NCI-H774 (cell line): Measurements from ENCODE around the gene MUC5AC.
A peak's percentile ranks its signal among the peaks of the same experiment; 100 is the strongest.
"Not testable (repeated sequence)": the region's sequence is repeated elsewhere in the genome, so short reads cannot be mapped to it uniquely, and the experiment has no call there.

Experiments used
- DNase-seq: peaks from one replicate; lab custom pipeline; 2025; lab: John Stamatoyannopoulos, UW

Gene MUC5AC

DNA sequence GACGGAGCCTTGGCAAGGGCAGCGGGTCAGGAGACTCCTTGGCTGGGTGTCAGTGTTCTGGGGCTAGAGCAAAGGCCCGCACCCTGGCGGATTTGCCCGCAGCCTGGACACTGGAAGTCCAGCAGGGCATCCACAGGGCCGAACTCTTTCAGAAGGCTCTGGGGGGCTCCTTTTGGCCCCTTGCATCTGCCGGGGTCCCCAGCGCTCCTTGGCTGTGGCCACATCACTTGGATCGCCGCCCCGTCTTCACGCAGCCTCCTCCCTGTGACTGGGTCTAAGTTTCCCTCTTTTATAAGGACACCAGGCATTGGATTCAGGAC, 20.0 kb downstream of the MUC5AC start:
- DNase-seq: no peak

DNA sequence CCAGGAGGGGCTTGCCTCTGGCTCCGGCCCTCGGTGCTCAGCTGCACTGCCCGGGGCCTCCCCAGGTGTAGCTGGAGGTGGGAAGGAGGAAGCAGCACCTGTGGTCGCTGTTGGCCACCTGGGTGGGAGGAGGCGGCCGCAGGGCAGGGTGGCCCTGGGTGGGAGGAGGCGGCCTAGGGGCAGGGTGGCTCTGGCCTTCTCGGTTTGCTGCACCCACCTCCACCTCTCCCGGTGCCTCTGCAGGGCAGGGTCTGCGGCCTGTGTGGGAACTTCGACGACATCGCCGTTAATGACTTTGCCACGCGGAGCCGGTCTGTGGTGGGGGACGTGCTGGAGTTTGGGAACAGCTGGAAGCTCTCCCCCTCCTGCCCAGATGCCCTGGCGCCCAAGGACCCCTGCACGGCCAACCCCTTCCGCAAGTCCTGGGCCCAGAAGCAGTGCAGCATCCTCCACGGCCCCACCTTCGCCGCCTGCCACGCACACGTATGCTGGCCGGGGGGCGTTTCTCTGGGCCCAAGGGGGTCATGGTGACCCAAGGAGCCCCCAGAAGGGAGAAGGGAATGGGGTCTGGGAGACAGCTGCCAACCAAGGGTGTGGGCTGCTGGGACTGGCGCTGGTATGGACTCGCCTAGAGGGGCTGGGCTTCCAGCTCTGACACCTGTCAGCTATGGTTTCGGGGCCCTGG, 20.6 kb downstream of the MUC5AC start:
- no peak for DNase-seq

DNA sequence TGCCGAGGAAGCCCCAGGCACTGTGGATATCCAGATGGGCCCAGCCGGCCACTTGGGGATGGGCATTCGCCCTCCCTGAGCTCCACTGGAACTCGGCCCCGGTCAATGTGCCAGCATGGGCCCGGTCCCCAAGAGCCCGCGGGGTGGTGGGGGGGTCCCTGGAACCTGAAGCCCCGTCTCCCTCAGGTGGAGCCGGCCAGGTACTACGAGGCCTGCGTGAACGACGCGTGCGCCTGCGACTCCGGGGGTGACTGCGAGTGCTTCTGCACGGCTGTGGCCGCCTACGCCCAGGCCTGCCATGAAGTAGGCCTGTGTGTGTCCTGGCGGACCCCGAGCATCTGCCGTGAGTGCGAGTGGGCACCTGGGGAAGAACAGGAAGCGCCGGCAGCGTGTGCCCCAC, 21.2 kb downstream of the MUC5AC start:
- no peak for DNase-seq

DNA sequence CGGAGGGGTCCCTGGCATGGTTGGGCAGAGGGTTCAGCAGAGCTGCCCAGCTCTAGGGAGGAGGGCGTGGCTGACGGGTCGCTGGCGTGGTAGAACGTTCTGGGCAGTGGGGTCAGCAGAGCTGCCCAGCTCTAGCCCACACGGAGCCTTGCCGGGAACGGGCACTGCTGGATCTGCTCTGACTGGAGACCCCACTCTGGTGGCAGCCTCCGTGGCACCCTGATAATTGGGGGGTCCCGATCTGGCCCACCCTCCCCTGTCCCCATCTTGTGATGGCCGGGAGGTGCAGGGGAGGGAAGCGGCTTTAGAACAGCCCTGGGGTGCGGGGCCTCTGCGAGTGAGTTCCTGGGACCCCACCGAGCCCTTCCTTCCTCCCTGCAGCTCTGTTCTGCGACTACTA, 21.9 kb downstream of the MUC5AC start:
- no peak for DNase-seq

DNA sequence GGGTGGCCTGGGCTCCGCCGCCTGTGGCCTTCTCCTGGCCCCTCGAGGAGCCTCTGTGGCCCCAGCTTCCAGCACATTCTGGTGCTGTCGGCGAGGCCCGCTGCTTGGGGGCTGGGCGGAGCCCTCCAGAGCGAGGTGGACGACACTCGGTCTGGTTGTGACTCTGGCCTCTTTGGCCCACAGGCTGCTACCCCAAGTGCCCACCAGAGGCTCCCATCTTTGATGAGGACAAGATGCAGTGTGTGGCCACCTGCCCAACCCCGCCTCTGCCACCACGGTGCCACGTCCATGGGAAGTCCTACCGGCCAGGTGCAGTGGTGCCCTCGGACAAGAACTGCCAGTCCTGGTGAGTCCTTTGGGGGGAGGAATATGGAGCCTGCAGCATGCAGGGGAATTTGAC, 22.4 kb downstream of the MUC5AC start:
- no peak for DNase-seq

DNA sequence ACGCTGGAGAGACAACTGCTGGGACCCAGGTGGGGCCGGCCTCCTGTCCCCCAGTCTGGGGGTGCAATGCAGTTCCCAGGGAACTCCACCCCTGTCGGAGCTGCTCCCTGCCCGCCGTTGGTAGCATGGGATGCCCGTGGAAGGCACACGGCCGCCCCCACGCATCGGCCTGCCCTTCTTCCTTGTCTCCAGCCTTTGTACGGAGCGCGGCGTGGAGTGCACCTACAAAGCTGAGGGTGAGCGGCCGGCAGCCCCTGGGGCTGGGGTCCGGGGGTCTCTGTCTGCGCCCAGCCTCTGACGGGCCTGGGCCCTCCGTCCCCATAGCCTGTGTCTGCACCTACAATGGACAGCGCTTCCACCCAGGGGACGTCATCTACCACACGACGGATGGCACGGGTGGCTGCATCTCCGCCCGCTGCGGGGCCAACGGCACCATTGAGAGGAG, 23.2 kb downstream of the MUC5AC start:
- DNase-seq: no peak

DNA sequence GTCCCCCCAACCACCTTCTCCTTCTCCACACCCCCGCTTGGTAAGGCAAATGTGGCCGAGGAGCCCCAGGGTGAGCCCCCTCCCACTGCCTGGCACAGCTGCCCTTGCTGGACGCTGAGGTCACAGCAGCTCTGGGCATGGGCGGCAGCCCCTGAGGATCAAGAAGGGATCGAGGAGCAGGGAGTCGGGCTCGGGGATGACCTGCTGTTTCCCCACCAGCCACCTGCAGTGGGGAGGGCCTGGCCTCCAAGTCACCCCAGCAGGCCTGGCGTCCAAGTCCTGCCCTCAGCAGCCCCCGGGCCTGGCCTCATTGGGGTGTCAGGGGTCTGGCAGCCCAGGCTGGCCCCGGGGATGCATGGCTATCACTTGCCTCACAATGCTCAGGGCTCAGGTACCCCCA, 23.7 kb downstream of the MUC5AC start:
- DNase-seq: no peak

DNA sequence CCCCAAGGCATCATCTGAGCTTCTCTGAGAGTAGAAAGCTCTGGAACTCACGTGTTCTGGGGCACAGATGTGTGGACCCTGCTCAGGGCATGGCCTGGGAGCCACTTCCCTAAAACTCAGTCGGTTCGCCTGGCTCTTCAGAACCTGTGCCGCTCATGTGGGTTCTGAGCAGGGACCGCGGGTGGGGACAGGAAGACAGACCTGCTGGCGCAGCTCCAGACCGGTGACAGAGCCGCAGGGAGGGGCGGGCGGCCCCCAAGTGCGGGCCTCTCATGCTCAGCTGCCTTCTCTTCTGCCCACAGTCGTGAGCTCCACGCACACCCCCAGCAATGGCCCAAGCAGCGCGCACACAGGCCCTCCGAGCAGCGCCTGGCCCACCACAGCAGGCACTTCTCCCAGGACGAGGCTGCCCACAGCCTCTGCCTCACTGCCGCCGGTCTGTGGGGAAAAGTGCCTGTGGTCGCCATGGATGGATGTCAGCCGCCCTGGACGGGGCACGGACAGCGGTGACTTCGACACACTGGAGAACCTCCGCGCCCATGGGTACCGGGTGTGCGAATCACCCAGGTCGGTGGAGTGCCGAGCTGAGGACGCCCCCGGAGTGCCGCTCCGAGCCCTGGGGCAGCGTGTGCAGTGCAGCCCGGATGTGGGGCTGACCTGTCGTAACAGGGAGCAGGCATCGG, 24.2 kb downstream of the MUC5AC start:
- DNase-seq: no peak

DNA sequence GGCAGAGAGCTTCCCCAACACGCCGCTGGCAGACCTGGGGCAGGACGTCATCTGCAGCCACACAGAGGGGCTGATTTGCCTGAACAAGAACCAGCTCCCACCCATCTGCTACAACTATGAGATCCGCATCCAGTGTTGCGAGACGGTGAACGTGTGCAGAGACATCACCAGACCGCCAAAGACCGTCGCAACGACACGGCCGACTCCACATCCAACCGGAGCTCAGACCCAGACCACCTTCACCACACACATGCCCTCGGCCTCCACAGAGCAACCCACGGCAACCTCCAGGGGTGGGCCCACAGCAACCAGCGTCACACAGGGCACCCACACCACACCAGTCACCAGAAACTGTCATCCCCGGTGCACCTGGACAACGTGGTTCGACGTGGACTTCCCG, 26.4 kb downstream of the MUC5AC start:
- not testable (repeated sequence) for DNase-seq

DNA sequence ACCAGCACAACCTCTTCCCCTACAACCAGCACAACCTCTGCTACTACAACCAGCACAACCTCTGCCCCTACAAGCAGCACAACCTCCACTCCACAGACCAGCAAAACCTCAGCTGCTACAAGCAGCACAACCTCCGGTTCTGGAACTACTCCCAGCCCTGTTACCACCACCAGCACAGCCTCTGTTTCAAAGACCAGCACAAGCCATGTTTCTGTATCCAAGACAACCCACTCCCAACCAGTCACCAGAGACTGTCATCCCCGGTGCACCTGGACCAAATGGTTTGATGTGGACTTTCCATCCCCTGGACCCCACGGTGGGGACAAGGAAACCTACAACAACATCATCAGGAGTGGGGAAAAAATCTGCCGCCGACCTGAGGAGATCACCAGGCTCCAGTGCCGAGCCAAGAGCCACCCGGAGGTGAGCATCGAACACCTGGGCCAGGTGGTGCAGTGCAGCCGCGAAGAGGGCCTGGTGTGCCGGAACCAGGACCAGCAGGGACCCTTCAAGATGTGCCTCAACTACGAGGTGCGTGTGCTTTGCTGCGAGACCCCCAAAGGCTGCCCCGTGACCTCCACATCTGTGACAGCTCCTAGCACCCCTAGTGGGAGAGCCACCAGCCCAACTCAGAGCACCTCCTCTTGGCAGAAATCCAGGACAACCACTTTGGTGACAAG, 30.8 kb downstream of the MUC5AC start:
- DNase-seq: not testable (repeated sequence)

DNA sequence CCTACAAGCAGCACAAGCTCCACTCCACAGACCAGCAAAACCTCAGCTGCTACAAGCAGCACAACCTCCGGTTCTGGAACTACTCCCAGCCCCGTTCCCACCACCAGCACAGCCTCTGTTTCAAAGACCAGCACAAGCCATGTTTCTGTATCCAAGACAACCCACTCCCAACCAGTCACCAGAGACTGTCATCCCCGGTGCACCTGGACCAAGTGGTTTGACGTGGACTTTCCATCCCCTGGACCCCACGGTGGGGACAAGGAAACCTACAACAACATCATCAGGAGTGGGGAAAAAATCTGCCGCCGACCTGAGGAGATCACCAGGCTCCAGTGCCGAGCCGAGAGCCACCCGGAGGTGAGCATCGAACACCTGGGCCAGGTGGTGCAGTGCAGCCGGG, 32.1 kb downstream of the MUC5AC start:
- not testable (repeated sequence) for DNase-seq

DNA sequence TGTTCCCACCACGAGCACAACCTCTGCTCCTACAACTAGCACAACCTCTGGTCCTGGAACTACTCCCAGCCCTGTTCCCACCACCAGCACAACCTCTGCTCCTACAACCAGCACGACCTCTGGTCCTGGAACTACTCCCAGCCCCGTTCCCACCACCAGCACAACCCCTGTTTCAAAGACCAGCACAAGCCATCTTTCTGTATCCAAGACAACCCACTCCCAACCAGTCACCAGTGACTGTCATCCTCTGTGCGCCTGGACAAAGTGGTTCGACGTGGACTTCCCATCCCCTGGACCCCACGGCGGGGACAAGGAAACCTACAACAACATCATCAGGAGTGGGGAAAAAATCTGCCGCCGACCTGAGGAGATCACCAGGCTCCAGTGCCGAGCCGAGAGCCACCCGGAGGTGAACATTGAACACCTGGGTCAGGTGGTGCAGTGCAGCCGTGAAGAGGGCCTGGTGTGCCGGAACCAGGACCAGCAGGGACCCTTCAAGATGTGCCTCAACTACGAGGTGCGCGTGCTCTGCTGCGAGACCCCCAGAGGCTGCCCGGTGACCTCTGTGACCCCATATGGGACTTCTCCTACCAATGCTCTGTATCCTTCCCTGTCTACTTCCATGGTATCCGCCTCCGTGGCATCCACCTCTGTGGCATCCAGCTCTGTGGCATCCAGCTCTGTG, 34.2 kb downstream of the MUC5AC start:
- not testable (repeated sequence) for DNase-seq

DNA sequence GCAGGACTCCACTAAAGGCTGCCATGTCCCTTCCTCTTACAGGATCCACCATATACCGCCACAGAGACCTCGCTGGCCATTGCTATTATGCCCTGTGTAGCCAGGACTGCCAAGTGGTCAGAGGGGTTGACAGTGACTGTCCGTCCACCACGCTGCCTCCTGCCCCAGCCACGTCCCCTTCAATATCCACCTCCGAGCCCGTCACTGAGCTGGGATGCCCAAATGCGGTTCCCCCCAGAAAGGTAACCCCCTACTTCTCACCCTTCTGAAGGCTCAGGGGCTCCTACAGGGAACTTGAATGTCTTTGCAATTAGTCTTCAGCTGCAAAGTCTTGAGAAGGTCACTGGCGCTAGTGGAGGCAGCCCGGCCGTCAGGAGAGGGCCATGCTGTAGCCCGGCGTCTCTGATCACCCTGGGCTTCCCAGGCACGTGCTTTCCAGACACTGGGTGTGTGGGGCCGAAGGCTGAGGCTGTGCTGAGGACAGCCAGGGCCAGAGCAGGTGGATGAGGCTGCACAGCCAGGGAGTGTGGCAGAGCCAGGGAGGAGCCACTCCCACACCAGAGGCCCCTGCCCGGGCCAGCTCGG, 35.1 kb downstream of the MUC5AC start:
- no peak for DNase-seq

DNA sequence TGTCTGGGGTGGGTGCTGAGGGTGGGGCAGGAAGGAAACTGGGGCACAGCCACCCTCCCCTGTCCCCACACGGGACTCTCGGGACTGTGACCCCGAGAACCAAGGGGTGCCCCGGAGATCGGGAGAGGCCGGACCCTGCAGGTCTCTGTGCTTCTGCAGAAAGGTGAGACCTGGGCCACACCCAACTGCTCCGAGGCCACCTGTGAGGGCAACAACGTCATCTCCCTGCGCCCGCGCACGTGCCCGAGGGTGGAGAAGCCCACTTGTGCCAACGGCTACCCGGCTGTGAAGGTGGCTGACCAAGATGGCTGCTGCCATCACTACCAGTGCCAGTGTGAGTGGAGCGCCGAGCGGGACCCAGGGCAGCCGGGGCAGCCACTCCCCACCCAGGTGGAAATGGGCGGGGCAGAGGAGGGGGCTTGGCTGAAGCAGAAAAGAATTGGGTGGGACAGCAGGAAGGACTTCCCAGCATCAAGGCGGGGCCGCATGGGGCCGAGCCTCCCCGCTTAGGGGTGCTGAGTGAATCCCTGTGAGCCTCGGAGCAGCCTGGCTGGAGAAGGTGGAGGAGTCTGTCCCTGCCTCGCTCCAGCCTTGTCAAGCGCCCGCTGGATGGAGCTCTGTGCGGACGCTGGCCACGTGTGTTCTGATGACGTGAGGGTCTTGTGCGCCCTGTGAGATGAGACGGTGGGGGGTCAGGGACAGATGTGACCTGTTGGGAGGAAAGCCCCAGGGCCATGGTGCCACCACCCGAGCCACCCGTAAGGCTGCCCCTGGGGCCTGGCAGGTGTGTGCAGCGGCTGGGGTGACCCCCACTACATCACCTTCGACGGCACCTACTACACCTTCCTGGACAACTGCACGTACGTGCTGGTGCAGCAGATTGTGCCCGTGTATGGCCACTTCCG, 35.8 kb downstream of the MUC5AC start:
- peak; percentile 14 for DNase-seq

DNA sequence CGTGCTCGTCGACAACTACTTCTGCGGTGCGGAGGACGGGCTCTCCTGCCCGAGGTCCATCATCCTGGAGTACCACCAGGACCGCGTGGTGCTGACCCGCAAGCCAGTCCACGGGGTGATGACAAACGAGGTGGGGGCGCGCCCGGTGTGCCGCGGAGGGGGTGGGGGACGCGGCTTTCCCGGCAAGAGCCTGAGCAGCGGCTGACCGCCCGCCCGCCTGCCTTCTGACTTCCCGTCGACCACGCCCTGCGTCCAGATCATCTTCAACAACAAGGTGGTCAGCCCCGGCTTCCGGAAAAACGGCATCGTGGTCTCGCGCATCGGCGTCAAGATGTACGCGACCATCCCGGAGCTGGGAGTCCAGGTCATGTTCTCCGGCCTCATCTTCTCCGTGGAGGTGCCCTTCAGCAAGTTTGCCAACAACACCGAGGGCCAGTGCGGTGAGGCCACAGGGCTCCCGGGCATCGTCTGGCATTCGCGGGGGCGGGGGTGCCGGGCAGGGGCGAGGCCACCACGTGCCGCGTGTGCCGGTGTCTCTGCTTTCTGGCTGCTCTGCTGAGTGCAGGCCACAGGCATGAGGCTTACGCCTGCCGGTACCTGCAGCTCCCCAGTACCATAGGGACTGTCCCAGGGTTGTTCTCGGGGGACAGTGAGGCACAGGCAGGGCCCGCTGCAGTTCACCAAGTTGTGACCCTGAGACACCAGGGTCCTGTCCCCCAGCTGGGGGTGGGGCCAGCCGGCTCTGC, 36.7 kb downstream of the MUC5AC start:
- no peak for DNase-seq

DNA sequence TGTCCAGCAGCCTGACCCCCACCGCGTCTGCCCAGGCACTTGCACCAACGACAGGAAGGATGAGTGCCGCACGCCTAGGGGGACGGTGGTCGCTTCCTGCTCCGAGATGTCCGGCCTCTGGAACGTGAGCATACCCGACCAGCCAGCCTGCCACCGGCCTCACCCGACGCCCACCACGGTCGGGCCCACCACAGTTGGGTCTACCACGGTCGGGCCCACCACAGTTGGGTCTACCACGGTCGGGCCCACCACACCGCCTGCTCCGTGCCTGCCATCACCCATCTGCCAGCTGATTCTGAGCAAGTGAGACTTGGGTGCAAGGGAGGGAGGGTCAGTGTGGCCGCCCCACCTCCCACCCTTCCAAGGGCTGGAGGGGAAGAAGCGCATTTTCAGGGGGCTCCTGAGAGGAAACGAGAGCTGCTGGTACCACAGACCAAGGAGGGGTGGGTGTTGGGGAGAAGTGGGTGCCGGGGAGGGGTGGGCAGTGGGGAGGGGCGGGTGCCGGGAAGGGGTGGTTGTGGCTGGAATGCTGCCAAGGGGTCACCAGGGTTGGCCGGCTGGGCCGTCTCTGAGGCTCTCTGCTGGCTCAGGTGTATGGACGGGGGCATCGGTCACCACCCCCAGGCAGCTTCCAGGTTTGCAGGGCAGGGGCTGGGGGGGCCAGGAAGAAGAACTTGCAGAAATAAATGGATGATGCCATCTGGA, 37.4 kb downstream of the MUC5AC start:
- no peak for DNase-seq

DNA sequence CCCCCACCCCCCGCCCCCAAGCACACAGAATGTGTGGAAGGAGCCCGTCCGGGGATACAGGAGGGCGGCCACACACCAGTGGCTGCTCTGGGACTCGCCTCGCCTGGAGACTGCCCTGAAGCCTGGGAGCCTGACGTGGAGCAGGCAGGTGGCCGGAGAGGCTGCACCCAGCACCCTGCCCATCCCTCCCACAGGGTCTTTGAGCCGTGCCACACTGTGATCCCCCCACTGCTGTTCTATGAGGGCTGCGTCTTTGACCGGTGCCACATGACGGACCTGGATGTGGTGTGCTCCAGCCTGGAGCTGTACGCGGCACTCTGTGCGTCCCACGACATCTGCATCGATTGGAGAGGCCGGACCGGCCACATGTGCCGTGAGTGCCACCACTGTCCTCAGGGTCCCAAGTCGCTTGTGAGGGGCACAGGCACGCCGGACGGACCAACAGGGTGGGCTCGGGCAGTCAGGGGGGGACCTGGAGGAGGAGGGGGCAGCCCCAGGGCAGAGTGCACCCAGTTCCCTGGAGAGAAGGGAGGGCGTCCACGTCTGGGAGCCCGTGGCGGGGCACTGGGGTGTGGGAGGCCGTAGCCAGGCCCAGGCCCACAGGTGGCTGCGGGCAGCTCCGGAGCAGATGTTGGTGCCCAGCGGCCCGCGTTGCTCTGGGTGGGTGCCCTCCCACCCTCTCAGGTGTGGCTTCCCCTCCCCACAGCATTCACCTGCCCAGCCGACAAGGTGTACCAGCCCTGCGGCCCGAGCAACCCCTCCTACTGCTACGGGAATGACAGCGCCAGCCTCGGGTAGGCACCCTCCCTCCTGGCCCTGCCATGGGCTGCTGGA, 38.1 kb downstream of the MUC5AC start:
- no peak for DNase-seq

DNA sequence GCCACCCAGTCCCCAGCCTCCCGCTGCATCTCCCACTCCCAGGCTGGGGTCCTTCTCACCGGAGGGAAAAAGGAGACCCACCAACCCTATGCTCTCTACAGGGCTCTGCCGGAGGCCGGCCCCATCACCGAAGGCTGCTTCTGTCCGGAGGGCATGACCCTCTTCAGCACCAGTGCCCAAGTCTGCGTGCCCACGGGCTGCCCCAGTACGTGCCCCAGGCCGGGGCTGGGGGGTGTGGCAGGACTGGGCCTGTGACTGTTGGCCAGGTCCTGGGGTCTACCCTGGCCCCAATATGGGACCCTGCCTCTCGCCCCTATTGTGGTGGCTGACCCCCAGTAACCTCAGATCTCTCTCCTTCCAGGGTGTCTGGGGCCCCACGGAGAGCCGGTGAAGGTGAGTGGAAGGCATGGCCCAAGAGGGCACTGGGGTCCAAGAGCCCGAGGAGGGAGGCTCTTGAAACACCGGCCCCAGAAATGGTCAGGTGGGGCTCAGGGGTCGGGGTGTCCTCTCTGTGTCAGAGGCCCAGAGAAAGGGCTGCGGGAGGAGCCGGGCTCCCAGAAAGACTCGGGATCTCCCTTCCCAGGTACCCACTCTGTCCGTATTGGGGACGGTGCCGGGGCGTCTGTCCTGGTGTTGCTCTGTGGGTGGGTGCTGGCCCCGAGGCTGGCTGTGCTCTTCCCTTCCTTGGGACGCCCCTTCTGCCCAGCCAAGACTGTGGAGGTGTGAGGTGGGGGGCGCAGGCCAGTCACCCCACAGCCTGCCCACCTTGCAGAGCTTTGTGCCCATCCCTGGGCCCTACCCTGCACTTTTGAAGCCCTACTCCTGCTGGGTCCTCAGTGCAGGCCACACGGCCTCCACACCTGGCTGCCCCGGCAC, 39.0 kb downstream of the MUC5AC start:
- DNase-seq: no peak
